DOHH2 (cell line): ENCODE data around the gene CSTB.
A peak's percentile ranks its signal among the peaks of the same experiment; 100 is the strongest.

Experiments
- H3F3A ChIP-seq: fragments of 200-600 bp; sonication (generic), shearing (Covaris generic); 2 replicates; pipeline ENCODE4 v1.6.0; 2016; ENCODE audit warnings: antibody characterized with exemption, mild to moderate bottlenecking; ENCODE audit not compliant: control insufficient read depth, insufficient read depth
- H3K27ac ChIP-seq: fragments of 200-600 bp; sonication (generic); 2 replicates; pipeline ENCODE4 v1.5.1; 2014; ENCODE audit warnings: low read depth, mild to moderate bottlenecking, low read length, moderate library complexity
- H3K27me3 ChIP-seq: fragments of 200-600 bp; sonication (generic); 2 replicates; pipeline ENCODE4 v1.6.1; 2014; ENCODE audit warnings: mild to moderate bottlenecking, low read length, mixed read lengths; ENCODE audit not compliant: control insufficient read depth
- H3K36me3 ChIP-seq: fragments of 200-600 bp; sonication (generic); 2 replicates; pipeline ENCODE4 v1.6.1; 2014; ENCODE audit warnings: mild to moderate bottlenecking, low read length, moderate library complexity, mixed read lengths; ENCODE audit not compliant: control insufficient read depth
- H3K4me1 ChIP-seq: fragments of 200-600 bp; sonication (generic); 2 replicates; pipeline ENCODE4 v1.6.1; 2014; ENCODE audit warnings: mild to moderate bottlenecking, low read length, mixed read lengths; ENCODE audit not compliant: control insufficient read depth
- H3K4me2 ChIP-seq: fragments of 200-600 bp; sonication (generic); 2 replicates; pipeline ENCODE4 v1.6.0; 2014; ENCODE audit warnings: mild to moderate bottlenecking, low read length, moderate library complexity
- H3K4me3 ChIP-seq: fragments of 200-600 bp; sonication (generic); 2 replicates; pipeline ENCODE4 v1.5.1; 2014; ENCODE audit warnings: mild to moderate bottlenecking, low read length, mixed read lengths
- H3K79me2 ChIP-seq: fragments of 200-600 bp; sonication (generic); 2 replicates; pipeline ENCODE4 v1.6.1; 2014; ENCODE audit warnings: mild to moderate bottlenecking, low read length, mixed read lengths; ENCODE audit not compliant: control insufficient read depth
- H3K9me2 ChIP-seq: fragments of 200-600 bp; sonication (generic); replicated peaks from 2 replicates; pipeline ENCODE4 v1.6.1; 2014; ENCODE audit warnings: mild to moderate bottlenecking, low read length, mixed read lengths; ENCODE audit not compliant: control insufficient read depth
- H3K9me3 ChIP-seq: fragments of 200-600 bp; sonication (generic); 2 replicates; pipeline ENCODE4 v1.6.1; 2014; ENCODE audit warnings: antibody characterized with exemption, low read length, mixed read lengths; ENCODE audit not compliant: control insufficient read depth, insufficient read depth
- H4K20me1 ChIP-seq: fragments of 200-600 bp; sonication (generic); 2 replicates; pipeline ENCODE4 v1.6.0; 2014; ENCODE audit warnings: low read depth, mild to moderate bottlenecking, antibody characterized with exemption, low read length, moderate library complexity; ENCODE audit not compliant: control insufficient read depth, insufficient read depth
- CTCF ChIP-seq: fragments of 200-600 bp; sonication (generic); IDR thresholded peaks from one replicate; pipeline ENCODE4 v1.5.1; 2014; ENCODE audit warnings: antibody characterized with exemption, mild to moderate bottlenecking, low read depth, low read length; ENCODE audit not compliant: poor library complexity, severe bottlenecking
- EZH2phosphoT487 ChIP-seq: fragments of 200-600 bp; sonication (generic); IDR thresholded peaks from 2 replicates; pipeline ENCODE4 v1.6.1; 2017; ENCODE audit warnings: borderline replicate concordance, mild to moderate bottlenecking, antibody characterized with exemption, low read length, moderate library complexity, mixed read lengths

Gene CSTB

GRCh38 chr21:43774163-43774562, 1.9 kb downstream of the CSTB start:
- no peaks in the 10 kb centered on the region for H3F3A ChIP-seq
- no peak overlapping the region for H3K4me3 ChIP-seq
- no peaks in the 10 kb centered on the region for H3K9me2 ChIP-seq
- TF ChIP-seq EZH2phosphoT487 (no peak), CTCF (no peak)
- H3K36me3 ChIP-seq, result peaks cover 19% of the 10 kb centered on the region
- no peak overlapping the region for H3K27ac ChIP-seq
- H4K20me1 ChIP-seq, result 0 out of 2 replicates have a peak, but pooled peaks cover 4% of the 10 kb centered on the region
- H3K9me3 ChIP-seq, result no peaks in the 10 kb centered on the region
- peaks cover 27% of the 10 kb centered on the region for H3K4me1 ChIP-seq
- peaks cover 15% of the 10 kb centered on the region for H3K79me2 ChIP-seq
- H3K4me2 ChIP-seq, result peak overlapping the region; percentile 77; the same call in 1 of the 2 replicates
- H3K27me3 ChIP-seq, result no peaks in the 10 kb centered on the region

- Histone ChIP-seq H3K27me3 (no peaks in the 10 kb centered on the region), H3F3A (no peaks in the 10 kb centered on the region), H3K9me3 (no peaks in the 10 kb centered on the region), H4K20me1 (0 out of 2 replicates have a peak, but pooled peaks cover 4% of the 10 kb centered on the region), H3K36me3 (peaks cover 19% of the 10 kb centered on the region), H3K4me2 (no peak overlapping the region), H3K79me2 (peaks cover 15% of the 10 kb centered on the region), H3K4me3 (no peak overlapping the region), H3K27ac (no peak overlapping the region), H3K9me2 (no peaks in the 10 kb centered on the region), H3K4me1 (peaks cover 14% of the 10 kb centered on the region)
- TF ChIP-seq EZH2phosphoT487, result no peak
- no peak for TF ChIP-seq CTCF
These were observed 3.7 kb downstream of the CSTB start for GRCh38 chr21:43772425-43772821.

- Histone ChIP-seq H3F3A (no peaks in the 10 kb centered on the region), H3K27ac (no peak overlapping the region), H3K4me3 (no peak overlapping the region), H3K36me3 (peaks cover 19% of the 10 kb centered on the region), H3K4me1 (peaks cover 14% of the 10 kb centered on the region), H4K20me1 (0 out of 2 replicates have a peak, but pooled peaks cover 4% of the 10 kb centered on the region), H3K4me2 (no peak overlapping the region), H3K9me3 (no peaks in the 10 kb centered on the region), H3K9me2 (no peaks in the 10 kb centered on the region), H3K79me2 (peaks cover 15% of the 10 kb centered on the region), H3K27me3 (no peaks in the 10 kb centered on the region)
- no peak for TF ChIP-seq CTCF
- TF ChIP-seq EZH2phosphoT487, result no peak
These were observed 4.2 kb downstream of the CSTB start for GRCh38 chr21:43771698-43772424.
